Measurements from ENCODE around the gene KCTD3.

DNA sequence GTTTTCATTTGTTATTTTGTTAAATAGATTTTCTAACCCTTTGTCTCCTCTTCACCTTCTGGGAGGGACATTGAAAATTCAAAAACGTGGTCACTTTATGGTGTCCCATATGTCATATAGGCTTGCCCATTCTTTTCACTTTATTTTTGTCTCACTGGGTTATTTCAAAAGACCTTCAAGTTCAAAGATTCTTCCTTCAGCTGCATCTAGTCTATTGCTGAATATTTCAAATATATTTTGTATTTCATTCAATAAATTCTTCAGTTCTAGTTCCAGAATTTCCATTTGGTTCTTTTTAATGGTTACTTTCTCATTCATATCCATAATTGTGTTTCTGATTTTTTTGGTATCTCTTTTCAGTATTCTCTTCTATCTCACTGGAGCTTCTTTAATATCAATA is 11.6 kb upstream of the KCTD3 start:
- TF ChIP-seq EZH2 (optimal IDR thresholded peaks at IDR 0.05; ENCODE audit: low read depth, low read length) (no peak), EZH2phosphoT487 (IDR thresholded peaks at IDR 0.05; ENCODE audit: low read length) (no peak)
- TF ChIP-seq, protein P1, sequence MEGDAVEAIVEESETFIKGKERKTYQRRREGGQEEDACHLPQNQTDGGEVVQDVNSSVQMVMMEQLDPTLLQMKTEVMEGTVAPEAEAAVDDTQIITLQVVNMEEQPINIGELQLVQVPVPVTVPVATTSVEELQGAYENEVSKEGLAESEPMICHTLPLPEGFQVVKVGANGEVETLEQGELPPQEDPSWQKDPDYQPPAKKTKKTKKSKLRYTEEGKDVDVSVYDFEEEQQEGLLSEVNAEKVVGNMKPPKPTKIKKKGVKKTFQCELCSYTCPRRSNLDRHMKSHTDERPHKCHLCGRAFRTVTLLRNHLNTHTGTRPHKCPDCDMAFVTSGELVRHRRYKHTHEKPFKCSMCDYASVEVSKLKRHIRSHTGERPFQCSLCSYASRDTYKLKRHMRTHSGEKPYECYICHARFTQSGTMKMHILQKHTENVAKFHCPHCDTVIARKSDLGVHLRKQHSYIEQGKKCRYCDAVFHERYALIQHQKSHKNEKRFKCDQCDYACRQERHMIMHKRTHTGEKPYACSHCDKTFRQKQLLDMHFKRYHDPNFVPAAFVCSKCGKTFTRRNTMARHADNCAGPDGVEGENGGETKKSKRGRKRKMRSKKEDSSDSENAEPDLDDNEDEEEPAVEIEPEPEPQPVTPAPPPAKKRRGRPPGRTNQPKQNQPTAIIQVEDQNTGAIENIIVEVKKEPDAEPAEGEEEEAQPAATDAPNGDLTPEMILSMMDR (IDR thresholded peaks at IDR 0.05; ENCODE audit: low read length) = no peak

Data from MM.1S (cell line).